Neural crest cell (in vitro differentiated cells): ENCODE results near the gene OPRL1. TPM values are rescaled to one million over a fixed set of nuclear protein-coding genes. Genes with fewer than 3 reads are reported as not detected.

Experiments used
- DNase-seq: peaks from one replicate; pipeline ENCODE4 v3.0.0; 2021; ENCODE audit warnings: low read depth, mixed read lengths, low spot score
- H3K27ac Mint-ChIP-seq: one replicate; pipeline ENCODE4 v1.8.0; 2021; ENCODE audit warnings: mild to moderate bottlenecking, mixed read lengths; ENCODE audit not compliant: unreplicated experiment
- H3K27me3 Mint-ChIP-seq: 2 replicates; pipeline ENCODE4 v1.8.0; 2021; ENCODE audit warnings: low read depth, mild to moderate bottlenecking, mixed read lengths
- H3K36me3 Mint-ChIP-seq: 2 replicates; pipeline ENCODE4 v1.8.0; 2021; ENCODE audit warnings: low read depth, mild to moderate bottlenecking, mixed read lengths
- H3K4me1 Mint-ChIP-seq: 2 replicates; pipeline ENCODE4 v1.8.0; 2021; ENCODE audit warnings: mixed read lengths
- H3K4me3 Mint-ChIP-seq: one replicate; pipeline ENCODE4 v1.8.0; 2021; ENCODE audit warnings: mild to moderate bottlenecking, mixed read lengths
- H3K9me3 Mint-ChIP-seq: 2 replicates; pipeline ENCODE4 v1.8.0; 2021; ENCODE audit warnings: mixed read lengths
- CTCF ChIP-seq: fragments of 200-600 bp; sonication (generic); conservative IDR thresholded peaks from 2 replicates; pipeline ENCODE4 v1.5.0; 2021; ENCODE audit warnings: antibody characterized with exemption, mild to moderate bottlenecking
- total RNA-seq: library from RNA; stranded (reverse); gene quantifications from 2 replicates; pipeline ENCODE4 v1.2.1, GENCODE V29; 2021

The OPRL1 gene
- total RNA-seq, 1 donor from 2014 or later = 0.96 TPM

- DNase-seq = no peak
- peaks cover 19% of the 10 kb centered on the region for H3K4me1 Mint-ChIP-seq
- H3K27me3 Mint-ChIP-seq = no peaks in the 10 kb centered on the region
- no peak for TF ChIP-seq CTCF
- H3K27ac Mint-ChIP-seq = no peak overlapping the region
- H3K9me3 Mint-ChIP-seq = no peaks in the 10 kb centered on the region
- peak overlapping the region; percentile 19 for H3K4me3 Mint-ChIP-seq
- no peaks in the 10 kb centered on the region for H3K36me3 Mint-ChIP-seq
Observed at GRCh38 chr20:64067733-64068307, 12.1 kb upstream of the OPRL1 start.

- Mint-ChIP-seq H3K4me1 (peaks cover 19% of the 10 kb centered on the region), H3K27ac (no peak overlapping the region), H3K4me3 (no peak overlapping the region), H3K27me3 (no peaks in the 10 kb centered on the region), H3K36me3 (no peaks in the 10 kb centered on the region), H3K9me3 (no peaks in the 10 kb centered on the region)
- TF ChIP-seq CTCF = no peak
- no peak for DNase-seq
Observed at GRCh38 chr20:64068386-64069208, 11.3 kb upstream of the OPRL1 start.

GRCh38 chr20:64069209-64069613 is 10.7 kb upstream of the OPRL1 start:
- Mint-ChIP-seq H3K4me3 (no peak overlapping the region), H3K27me3 (no peaks in the 10 kb centered on the region), H3K27ac (no peak overlapping the region), H3K4me1 (peaks cover 12% of the 10 kb centered on the region), H3K36me3 (no peaks in the 10 kb centered on the region), H3K9me3 (no peaks in the 10 kb centered on the region)
- no peak for DNase-seq
- no peak for TF ChIP-seq CTCF

- no peak overlapping the region for H3K27ac Mint-ChIP-seq
- no peaks in the 10 kb centered on the region for H3K36me3 Mint-ChIP-seq
- H3K9me3 Mint-ChIP-seq = no peaks in the 10 kb centered on the region
- peak; percentile 80 for TF ChIP-seq CTCF
- DNase-seq = peak; percentile 61
- H3K27me3 Mint-ChIP-seq = no peaks in the 10 kb centered on the region
- H3K4me3 Mint-ChIP-seq = no peak overlapping the region
- H3K4me1 Mint-ChIP-seq = peaks cover 7% of the 10 kb centered on the region
Observed at GRCh38 chr20:64069614-64070243, 10.2 kb upstream of the OPRL1 start.

GRCh38 chr20:64070244-64070993 is 9.5 kb upstream of the OPRL1 start:
- no peaks in the 10 kb centered on the region for H3K27me3 Mint-ChIP-seq
- H3K9me3 Mint-ChIP-seq = no peaks in the 10 kb centered on the region
- DNase-seq = no peak
- H3K36me3 Mint-ChIP-seq = no peaks in the 10 kb centered on the region
- H3K4me1 Mint-ChIP-seq = peaks cover 4% of the 10 kb centered on the region
- no peak for TF ChIP-seq CTCF
- no peak overlapping the region for H3K4me3 Mint-ChIP-seq
- H3K27ac Mint-ChIP-seq = no peak overlapping the region
